ENCODE measurements around the gene RTN1.
"Not testable (repeated sequence)": the region's sequence is repeated elsewhere in the genome, so short reads cannot be mapped to it uniquely, and the experiment has no call there.

The RTN1 gene

DNA sequence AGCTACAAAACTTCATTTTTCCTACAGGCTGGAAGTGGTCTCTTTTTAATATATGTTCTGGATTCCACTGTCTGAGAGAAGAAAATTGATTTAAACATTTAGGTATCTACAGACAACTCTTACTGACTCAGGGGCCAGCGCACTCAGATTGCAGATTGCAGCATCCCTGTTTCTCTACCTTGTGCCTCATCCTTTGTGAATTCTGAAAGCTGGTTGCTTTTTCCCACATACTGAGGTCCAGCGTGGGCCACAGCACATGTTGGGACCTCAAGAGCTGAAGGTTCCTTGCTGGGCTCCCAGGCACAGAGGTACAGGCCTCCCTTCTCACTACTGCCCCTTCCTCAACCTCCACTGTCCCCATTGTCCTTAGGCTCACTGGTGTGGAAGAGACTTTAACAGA, 192.2 kb downstream of the RTN1 start:
- H2AFZ ChIP-seq (ENCODE audit: low read length, unreplicated experiment) = no peak overlapping the region
- no peak overlapping the region for H3K27ac ChIP-seq (ENCODE audit: low read depth, low read length)
- peaks cover 25% of the 10 kb centered on the region for H3K27me3 ChIP-seq (ENCODE audit: insufficient read depth, low read length)
- H3K36me3 ChIP-seq (ENCODE audit: insufficient read depth, low read length) = no peaks in the 10 kb centered on the region
- no peaks in the 10 kb centered on the region for H3K4me1 ChIP-seq (ENCODE audit: control insufficient read depth, insufficient read depth, low read length, unreplicated experiment)
- H3K79me2 ChIP-seq (ENCODE audit: control insufficient read depth, insufficient read depth, low read length, unreplicated experiment) = no peaks in the 10 kb centered on the region
- no peak overlapping the region for H3K4me3 ChIP-seq (ENCODE audit: low read depth, low read length)

DNA sequence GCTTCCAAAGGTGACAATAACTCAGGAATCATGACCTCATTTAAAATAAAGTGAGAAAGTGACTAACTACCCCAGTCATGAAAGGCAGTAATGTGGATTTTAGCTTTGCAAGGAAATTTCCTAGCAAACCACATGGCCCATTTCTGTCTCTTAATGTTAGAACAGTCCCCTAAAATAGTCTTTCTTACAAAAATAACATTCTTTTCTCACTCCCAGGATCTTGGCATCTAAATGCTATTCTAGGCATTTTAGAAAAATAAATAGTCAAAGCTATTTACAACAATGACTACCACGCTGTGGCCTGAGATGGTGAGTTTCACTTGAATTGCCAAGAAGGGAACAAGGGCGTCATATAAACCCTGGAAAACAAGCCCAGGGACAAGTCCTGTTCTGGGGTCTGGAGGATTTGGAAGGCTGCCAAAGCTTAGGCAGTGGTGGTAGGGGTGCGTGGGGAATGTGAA, 192.8 kb downstream of the RTN1 start:
- Histone ChIP-seq H3K27me3 (ENCODE audit: insufficient read depth, low read length) (peaks cover 22% of the 10 kb centered on the region), H3K4me1 (ENCODE audit: control insufficient read depth, insufficient read depth, low read length, unreplicated experiment) (no peaks in the 10 kb centered on the region)

GRCh38 chr14:59675394-59675793, 195.2 kb downstream of the RTN1 start:
- no peak overlapping the region for H3K27ac ChIP-seq (ENCODE audit: low read depth, low read length)

More for the DNA sequence above, 192.8 kb downstream of the RTN1 start:
- no peak overlapping the region for H2AFZ ChIP-seq (ENCODE audit: low read length, unreplicated experiment)
- no peak overlapping the region for H3K27ac ChIP-seq (ENCODE audit: low read depth, low read length)
- no peak overlapping the region for H3K4me3 ChIP-seq (ENCODE audit: low read depth, low read length)
- no peaks in the 10 kb centered on the region for H3K79me2 ChIP-seq (ENCODE audit: control insufficient read depth, insufficient read depth, low read length, unreplicated experiment)
- no peaks in the 10 kb centered on the region for H3K36me3 ChIP-seq (ENCODE audit: insufficient read depth, low read length)

DNA sequence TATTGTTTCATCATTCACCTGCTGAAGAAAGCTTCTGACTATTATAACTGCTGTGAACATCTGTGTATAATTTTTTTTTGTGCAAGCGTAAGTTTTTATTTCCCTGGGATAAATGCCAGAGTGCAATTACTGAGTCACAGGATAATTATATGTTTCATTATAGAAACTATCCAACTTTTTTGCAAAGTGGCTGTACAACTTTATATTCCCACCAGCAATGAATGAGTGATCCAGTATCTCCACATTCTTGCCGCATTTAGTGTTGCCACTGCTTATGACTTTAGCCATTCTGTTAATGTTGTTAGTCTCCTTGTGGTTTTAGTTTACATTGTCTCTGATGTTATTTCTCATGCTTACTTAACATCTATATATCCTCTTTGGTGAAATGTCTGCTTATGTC, 205.8 kb downstream of the RTN1 start:
- Histone ChIP-seq H3K36me3 (ENCODE audit: insufficient read depth, low read length) (no peaks in the 10 kb centered on the region), H3K4me1 (ENCODE audit: control insufficient read depth, insufficient read depth, low read length, unreplicated experiment) (no peaks in the 10 kb centered on the region), H2AFZ (ENCODE audit: low read length, unreplicated experiment) (no peak overlapping the region), H3K27me3 (ENCODE audit: insufficient read depth, low read length) (no peaks in the 10 kb centered on the region; the same call in 1 of the 2 replicates), H3K27ac (ENCODE audit: low read depth, low read length) (no peak overlapping the region), H3K4me3 (ENCODE audit: low read depth, low read length) (no peak overlapping the region), H3K79me2 (ENCODE audit: control insufficient read depth, insufficient read depth, low read length, unreplicated experiment) (no peaks in the 10 kb centered on the region)

More at GRCh38 chr14:59675394-59675793, 195.2 kb downstream of the RTN1 start:
- H3K79me2 ChIP-seq (ENCODE audit: control insufficient read depth, insufficient read depth, low read length, unreplicated experiment) = no peaks in the 10 kb centered on the region
- no peak overlapping the region for H3K4me3 ChIP-seq (ENCODE audit: low read depth, low read length)
- no peak overlapping the region for H2AFZ ChIP-seq (ENCODE audit: low read length, unreplicated experiment)
- H3K27me3 ChIP-seq (ENCODE audit: insufficient read depth, low read length) = peaks cover 16% of the 10 kb centered on the region
- H3K36me3 ChIP-seq (ENCODE audit: insufficient read depth, low read length) = no peaks in the 10 kb centered on the region
- no peaks in the 10 kb centered on the region for H3K4me1 ChIP-seq (ENCODE audit: control insufficient read depth, insufficient read depth, low read length, unreplicated experiment)

DNA sequence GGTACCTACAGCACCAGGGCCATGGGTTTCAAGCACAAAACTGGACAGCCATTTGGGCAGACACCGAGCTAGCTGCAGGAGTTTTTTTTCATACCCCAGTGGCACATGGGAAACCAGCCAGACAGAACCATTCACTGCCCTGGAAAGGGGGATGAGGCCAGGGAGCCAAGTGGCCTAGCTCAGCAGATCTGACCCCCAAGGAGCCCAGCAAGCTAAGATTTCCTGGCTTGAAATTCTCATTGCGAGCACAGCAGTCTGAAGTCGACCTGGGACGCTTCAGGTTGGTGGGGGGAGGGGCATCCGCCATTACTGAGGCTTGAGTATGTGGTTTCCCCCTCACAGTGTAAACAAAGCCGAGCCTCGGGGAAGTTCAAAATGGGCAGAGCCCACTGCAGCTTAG, 212.8 kb downstream of the RTN1 start:
- Histone ChIP-seq H3K79me2 (ENCODE audit: control insufficient read depth, insufficient read depth, low read length, unreplicated experiment) (no peaks in the 10 kb centered on the region), H3K4me1 (ENCODE audit: control insufficient read depth, insufficient read depth, low read length, unreplicated experiment) (no peaks in the 10 kb centered on the region), H3K4me3 (ENCODE audit: low read depth, low read length) (no peak overlapping the region), H3K27ac (ENCODE audit: low read depth, low read length) (no peak overlapping the region), H3K27me3 (ENCODE audit: insufficient read depth, low read length) (peaks cover 2% of the 10 kb centered on the region; the same call in 1 of the 2 replicates), H2AFZ (ENCODE audit: low read length, unreplicated experiment) (no peak overlapping the region), H3K36me3 (ENCODE audit: insufficient read depth, low read length) (no peaks in the 10 kb centered on the region)

DNA sequence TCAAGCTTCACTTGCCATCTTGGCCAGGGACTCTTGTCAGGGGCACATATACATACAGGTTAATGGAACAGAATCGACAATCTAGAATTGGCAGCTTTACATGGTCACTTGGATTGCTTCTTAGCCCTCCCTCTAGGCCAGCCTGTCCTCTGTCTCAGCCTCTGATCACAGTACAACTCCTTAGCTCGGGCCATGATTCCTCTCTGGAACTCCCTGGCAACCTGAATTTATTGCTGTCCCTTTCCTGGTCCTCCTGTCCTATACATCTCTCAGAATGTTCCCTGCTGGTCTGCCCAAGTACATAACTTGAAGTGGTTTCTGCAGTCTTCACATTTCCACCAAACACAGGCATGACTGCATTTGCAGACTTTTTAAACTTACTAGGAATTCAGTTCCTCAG, 214.1 kb downstream of the RTN1 start:
- Histone ChIP-seq H3K27me3 (ENCODE audit: insufficient read depth, low read length) (peaks cover 2% of the 10 kb centered on the region; the same call in 1 of the 2 replicates), H3K79me2 (ENCODE audit: control insufficient read depth, insufficient read depth, low read length, unreplicated experiment) (no peaks in the 10 kb centered on the region), H2AFZ (ENCODE audit: low read length, unreplicated experiment) (no peak overlapping the region), H3K4me1 (ENCODE audit: control insufficient read depth, insufficient read depth, low read length, unreplicated experiment) (no peaks in the 10 kb centered on the region), H3K27ac (ENCODE audit: low read depth, low read length) (no peak overlapping the region), H3K36me3 (ENCODE audit: insufficient read depth, low read length) (no peaks in the 10 kb centered on the region), H3K4me3 (ENCODE audit: low read depth, low read length) (no peak overlapping the region)

DNA sequence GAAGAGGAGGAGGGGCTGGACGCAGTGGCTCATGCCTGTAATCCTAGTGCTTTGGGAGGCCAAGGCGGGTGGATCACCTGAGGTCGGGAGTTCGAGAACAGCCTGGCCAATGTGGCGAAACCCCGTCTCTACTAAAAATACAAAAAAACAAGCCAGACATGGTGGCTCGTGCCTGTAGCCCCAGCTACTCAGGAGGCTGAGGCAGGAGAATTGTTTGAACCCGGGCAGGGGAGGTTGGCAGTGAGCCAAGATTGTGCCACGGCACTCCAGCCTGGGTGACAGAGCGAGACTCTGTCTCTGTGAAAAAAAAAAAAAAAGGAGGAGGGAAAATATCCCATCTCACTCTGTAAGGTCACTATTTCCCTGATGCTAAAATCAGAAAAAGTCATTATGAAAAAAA, 216.4 kb downstream of the RTN1 start:
- not testable (repeated sequence) for H3K4me3 ChIP-seq (ENCODE audit: low read depth, low read length); H3K79me2 ChIP-seq (ENCODE audit: control insufficient read depth, insufficient read depth, low read length, unreplicated experiment); H3K27ac ChIP-seq (ENCODE audit: low read depth, low read length); H2AFZ ChIP-seq (ENCODE audit: low read length, unreplicated experiment); H3K4me1 ChIP-seq (ENCODE audit: control insufficient read depth, insufficient read depth, low read length, unreplicated experiment); H3K36me3 ChIP-seq (ENCODE audit: insufficient read depth, low read length); H3K27me3 ChIP-seq (ENCODE audit: insufficient read depth, low read length)

DNA sequence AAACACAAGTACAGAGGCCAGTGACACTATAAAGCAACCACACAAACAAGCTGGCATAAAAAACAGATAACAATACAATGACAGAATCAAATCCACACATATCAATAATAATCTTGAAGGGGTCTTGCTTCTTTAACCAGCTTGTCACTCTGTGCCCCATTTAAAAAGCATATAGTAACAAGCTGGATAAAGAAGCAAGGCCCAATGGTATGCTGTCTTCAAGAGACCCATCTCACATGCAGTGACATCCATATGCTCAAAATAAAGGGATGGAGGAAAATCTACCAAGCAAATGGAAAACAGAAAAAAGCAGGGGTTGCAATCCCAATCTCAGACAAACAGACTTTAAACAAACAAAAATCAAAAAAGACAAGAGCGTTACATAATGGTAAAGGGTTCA, 223.7 kb downstream of the RTN1 start:
- not testable (repeated sequence) for H3K4me1 ChIP-seq (ENCODE audit: control insufficient read depth, insufficient read depth, low read length, unreplicated experiment); H3K4me3 ChIP-seq (ENCODE audit: low read depth, low read length); H3K27me3 ChIP-seq (ENCODE audit: insufficient read depth, low read length); H3K27ac ChIP-seq (ENCODE audit: low read depth, low read length); H3K79me2 ChIP-seq (ENCODE audit: control insufficient read depth, insufficient read depth, low read length, unreplicated experiment); H3K36me3 ChIP-seq (ENCODE audit: insufficient read depth, low read length); H2AFZ ChIP-seq (ENCODE audit: low read length, unreplicated experiment)

- Histone ChIP-seq H3K27me3 (ENCODE audit: insufficient read depth, low read length) (peaks cover 16% of the 10 kb centered on the region), H3K79me2 (ENCODE audit: control insufficient read depth, insufficient read depth, low read length, unreplicated experiment) (no peaks in the 10 kb centered on the region), H3K27ac (ENCODE audit: low read depth, low read length) (no peak overlapping the region), H2AFZ (ENCODE audit: low read length, unreplicated experiment) (no peak overlapping the region), H3K4me1 (ENCODE audit: control insufficient read depth, insufficient read depth, low read length, unreplicated experiment) (no peaks in the 10 kb centered on the region), H3K36me3 (ENCODE audit: insufficient read depth, low read length) (no peaks in the 10 kb centered on the region), H3K4me3 (ENCODE audit: low read depth, low read length) (no peak overlapping the region)
Observed at GRCh38 chr14:59638885-59639284, 231.7 kb downstream of the RTN1 start.

- Histone ChIP-seq H3K27ac (ENCODE audit: low read depth, low read length) (no peak overlapping the region), H3K27me3 (ENCODE audit: insufficient read depth, low read length) (peaks cover 51% of the 10 kb centered on the region), H3K4me3 (ENCODE audit: low read depth, low read length) (no peak overlapping the region), H3K36me3 (ENCODE audit: insufficient read depth, low read length) (no peaks in the 10 kb centered on the region), H3K4me1 (ENCODE audit: control insufficient read depth, insufficient read depth, low read length, unreplicated experiment) (no peaks in the 10 kb centered on the region), H2AFZ (ENCODE audit: low read length, unreplicated experiment) (no peak overlapping the region), H3K79me2 (ENCODE audit: control insufficient read depth, insufficient read depth, low read length, unreplicated experiment) (no peaks in the 10 kb centered on the region)
Observed at GRCh38 chr14:59634617-59635016, 236.0 kb downstream of the RTN1 start.

GRCh38 chr14:59633486-59633885, 237.1 kb downstream of the RTN1 start:
- H3K36me3 ChIP-seq (ENCODE audit: insufficient read depth, low read length) = no peaks in the 10 kb centered on the region
- peaks cover 62% of the 10 kb centered on the region for H3K27me3 ChIP-seq (ENCODE audit: insufficient read depth, low read length)
- no peaks in the 10 kb centered on the region for H3K4me1 ChIP-seq (ENCODE audit: control insufficient read depth, insufficient read depth, low read length, unreplicated experiment)
- H3K27ac ChIP-seq (ENCODE audit: low read depth, low read length) = no peak overlapping the region
- no peak overlapping the region for H2AFZ ChIP-seq (ENCODE audit: low read length, unreplicated experiment)
- no peaks in the 10 kb centered on the region for H3K79me2 ChIP-seq (ENCODE audit: control insufficient read depth, insufficient read depth, low read length, unreplicated experiment)
- no peak overlapping the region for H3K4me3 ChIP-seq (ENCODE audit: low read depth, low read length)
